Progenitor cell of endocrine pancreas (in vitro differentiated cells): ENCODE measurements around the gene FCHSD2. TPM values are rescaled to one million over a fixed set of nuclear protein-coding genes. Genes with fewer than 3 reads are reported as not detected.

Experiments
- DNase-seq: peaks from one replicate; pipeline ENCODE4 v3.0.0; 2021; ENCODE audit warnings: low spot score; ENCODE audit not compliant: unreplicated experiment
- H3K27ac Mint-ChIP-seq: 2 replicates; pipeline ENCODE4 v1.8.0; 2021; ENCODE audit warnings: mild to moderate bottlenecking, moderate library complexity, mixed read lengths
- H3K27me3 Mint-ChIP-seq: 2 replicates; pipeline ENCODE4 v1.8.0; 2021; ENCODE audit warnings: mixed read lengths
- H3K36me3 Mint-ChIP-seq: 2 replicates; pipeline ENCODE4 v1.8.0; 2022; ENCODE audit warnings: mixed read lengths; ENCODE audit not compliant: insufficient read depth
- H3K4me1 Mint-ChIP-seq: 2 replicates; pipeline ENCODE4 v1.8.0; 2021; ENCODE audit warnings: low read depth, mixed read lengths
- H3K4me3 Mint-ChIP-seq: 2 replicates; pipeline ENCODE4 v1.8.0; 2021; ENCODE audit warnings: low read depth, mild to moderate bottlenecking, moderate library complexity, mixed read lengths
- H3K9me3 Mint-ChIP-seq: 2 replicates; pipeline ENCODE4 v1.8.0; 2021; ENCODE audit warnings: low read depth, mixed read lengths
- total RNA-seq: library from RNA; stranded (reverse); gene quantifications from 2 replicates; pipeline ENCODE4 v1.2.1, GENCODE V29; 2021
- TF ChIP-seq, protein P1 (sequence below): fragments of 200-600 bp; sonication (generic); IDR thresholded peaks from one replicate; pipeline ENCODE4 v1.5.0; 2021; ENCODE audit warnings: antibody characterized with exemption, mild to moderate bottlenecking; ENCODE audit not compliant: unreplicated experiment

Gene FCHSD2
- total RNA-seq, 1 donor from 2014 or later = 35.4 TPM

DNA sequence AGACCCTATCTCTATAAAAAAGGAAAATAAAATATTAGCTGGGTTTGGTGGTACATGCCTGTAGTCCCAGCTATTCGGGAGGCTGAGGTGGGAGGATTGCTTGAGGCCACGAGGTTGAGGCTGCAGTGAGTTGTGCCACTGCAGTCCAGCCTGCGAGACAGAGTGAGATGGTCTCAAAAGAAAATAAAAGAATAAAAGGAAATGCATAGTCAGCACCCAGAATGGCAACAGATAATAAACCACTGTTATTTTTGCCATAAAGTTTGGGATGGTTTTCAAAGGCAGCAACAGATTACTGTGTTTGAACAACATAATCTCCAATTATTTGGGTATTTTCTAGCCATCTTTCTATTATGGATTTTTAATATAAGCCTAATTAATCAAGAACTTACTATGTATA lies 266.0 kb downstream of the FCHSD2 start:
- Mint-ChIP-seq H3K36me3 (peaks cover 7% of the 10 kb centered on the region), H3K4me1 (no peaks in the 10 kb centered on the region), H3K9me3 (no peaks in the 10 kb centered on the region), H3K27me3 (no peaks in the 10 kb centered on the region), H3K4me3 (no peak overlapping the region), H3K27ac (no peak overlapping the region)
- TF ChIP-seq, protein P1, sequence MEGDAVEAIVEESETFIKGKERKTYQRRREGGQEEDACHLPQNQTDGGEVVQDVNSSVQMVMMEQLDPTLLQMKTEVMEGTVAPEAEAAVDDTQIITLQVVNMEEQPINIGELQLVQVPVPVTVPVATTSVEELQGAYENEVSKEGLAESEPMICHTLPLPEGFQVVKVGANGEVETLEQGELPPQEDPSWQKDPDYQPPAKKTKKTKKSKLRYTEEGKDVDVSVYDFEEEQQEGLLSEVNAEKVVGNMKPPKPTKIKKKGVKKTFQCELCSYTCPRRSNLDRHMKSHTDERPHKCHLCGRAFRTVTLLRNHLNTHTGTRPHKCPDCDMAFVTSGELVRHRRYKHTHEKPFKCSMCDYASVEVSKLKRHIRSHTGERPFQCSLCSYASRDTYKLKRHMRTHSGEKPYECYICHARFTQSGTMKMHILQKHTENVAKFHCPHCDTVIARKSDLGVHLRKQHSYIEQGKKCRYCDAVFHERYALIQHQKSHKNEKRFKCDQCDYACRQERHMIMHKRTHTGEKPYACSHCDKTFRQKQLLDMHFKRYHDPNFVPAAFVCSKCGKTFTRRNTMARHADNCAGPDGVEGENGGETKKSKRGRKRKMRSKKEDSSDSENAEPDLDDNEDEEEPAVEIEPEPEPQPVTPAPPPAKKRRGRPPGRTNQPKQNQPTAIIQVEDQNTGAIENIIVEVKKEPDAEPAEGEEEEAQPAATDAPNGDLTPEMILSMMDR = no peak
- DNase-seq = no peak

- peaks cover 6% of the 10 kb centered on the region for H3K36me3 Mint-ChIP-seq
- H3K9me3 Mint-ChIP-seq = no peaks in the 10 kb centered on the region
- no peaks in the 10 kb centered on the region for H3K27me3 Mint-ChIP-seq
- DNase-seq = no peak
- no peaks in the 10 kb centered on the region for H3K4me1 Mint-ChIP-seq
- H3K27ac Mint-ChIP-seq = no peak overlapping the region
- no peak overlapping the region for H3K4me3 Mint-ChIP-seq
- TF ChIP-seq, protein P1 = no peak
These were observed 266.4 kb downstream of the FCHSD2 start for GRCh38 chr11:72875736-72876135.

DNA sequence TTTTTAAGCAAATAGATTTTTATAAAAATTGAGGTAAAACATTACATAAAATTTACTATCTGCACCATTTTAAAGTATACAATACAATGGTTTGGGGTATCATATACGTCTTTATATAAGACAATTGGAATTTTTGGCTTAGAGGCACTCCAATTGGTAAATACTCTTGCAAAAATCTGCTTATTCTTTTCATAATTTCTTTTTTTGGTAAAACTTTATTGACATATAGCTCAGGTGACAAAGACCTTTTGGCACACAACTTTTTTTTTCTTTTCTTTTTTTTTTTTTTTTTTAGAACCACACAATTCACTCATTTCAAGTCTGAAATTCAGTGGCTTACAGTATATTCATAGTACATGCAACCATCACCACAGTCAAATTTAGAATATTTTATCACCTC lies 270.1 kb downstream of the FCHSD2 start:
- no peak for DNase-seq
- TF ChIP-seq, protein P1 = no peak
- no peaks in the 10 kb centered on the region for H3K9me3 Mint-ChIP-seq
- no peak overlapping the region for H3K4me3 Mint-ChIP-seq
- H3K27me3 Mint-ChIP-seq = no peaks in the 10 kb centered on the region
- H3K36me3 Mint-ChIP-seq = peaks cover 6% of the 10 kb centered on the region
- no peak overlapping the region for H3K27ac Mint-ChIP-seq
- H3K4me1 Mint-ChIP-seq = peaks cover 1% of the 10 kb centered on the region

DNA sequence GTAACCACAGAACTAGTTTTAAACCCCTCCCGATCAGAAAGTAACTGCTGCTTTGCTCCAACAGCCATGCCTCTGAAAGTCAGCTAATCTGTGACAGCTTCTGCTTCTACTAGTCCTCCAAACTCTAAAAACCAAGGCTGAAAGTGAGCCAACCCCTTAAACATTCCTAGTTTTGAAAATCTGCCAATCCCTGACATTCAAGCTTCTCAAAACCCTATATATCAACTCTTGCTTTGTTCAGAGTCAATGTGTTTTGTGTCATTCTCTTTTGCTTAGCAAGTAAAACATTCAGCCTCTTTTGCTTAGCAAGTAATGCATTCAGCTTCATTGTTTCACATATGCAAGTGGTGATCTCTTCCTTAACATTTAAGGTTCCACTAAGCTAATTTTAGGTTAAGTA lies 271.0 kb downstream of the FCHSD2 start:
- Mint-ChIP-seq H3K27ac (no peak overlapping the region), H3K27me3 (no peaks in the 10 kb centered on the region), H3K4me1 (peaks cover 1% of the 10 kb centered on the region), H3K9me3 (no peaks in the 10 kb centered on the region), H3K36me3 (peaks cover 10% of the 10 kb centered on the region), H3K4me3 (no peak overlapping the region)
- TF ChIP-seq, protein P1 = no peak
- no peak for DNase-seq

- no peaks in the 10 kb centered on the region for H3K27me3 Mint-ChIP-seq
- H3K4me1 Mint-ChIP-seq = peaks cover 1% of the 10 kb centered on the region
- H3K36me3 Mint-ChIP-seq = peaks cover 10% of the 10 kb centered on the region
- H3K27ac Mint-ChIP-seq = no peak overlapping the region
- no peaks in the 10 kb centered on the region for H3K9me3 Mint-ChIP-seq
- H3K4me3 Mint-ChIP-seq = no peak overlapping the region
- TF ChIP-seq, protein P1 = no peak
- DNase-seq = no peak
These were observed 272.3 kb downstream of the FCHSD2 start for GRCh38 chr11:72869831-72870230.
